HG03575 (cell line): ENCODE data around the gene ABCC6.
"Not testable (repeated sequence)": the region's sequence is repeated elsewhere in the genome, so short reads cannot be mapped to it uniquely, and the experiment has no call there.

Experiments used
- ATAC-seq: cut with Tn5 transposase; IDR thresholded peaks from one replicate; pipeline ENCODE4 v1.9.1; 2021; ENCODE audit not compliant: unreplicated experiment, insufficient number of reproducible peaks, low FRiP score; ENCODE audit errors: extremely low read depth

Gene ABCC6

GRCh38 chr16:16148755-16149154 lies 74.5 kb downstream of the ABCC6 start:
- no peak for ATAC-seq

GRCh38 chr16:16148000-16148599 lies 75.2 kb downstream of the ABCC6 start:
- not testable (repeated sequence) for ATAC-seq

GRCh38 chr16:16147316-16147999 lies 75.8 kb downstream of the ABCC6 start:
- ATAC-seq: no peak

- no peak for ATAC-seq
Measured at GRCh38 chr16:16146380-16147315, 76.6 kb downstream of the ABCC6 start.

GRCh38 chr16:16145286-16145685 lies 78.0 kb downstream of the ABCC6 start:
- ATAC-seq: no peak

- no peak for ATAC-seq
Measured at GRCh38 chr16:16144416-16144815, 78.9 kb downstream of the ABCC6 start.

GRCh38 chr16:16143931-16144330 lies 79.4 kb downstream of the ABCC6 start:
- no peak for ATAC-seq

GRCh38 chr16:16143038-16143763 lies 80.1 kb downstream of the ABCC6 start:
- no peak for ATAC-seq

- no peak for ATAC-seq
Measured at GRCh38 chr16:16141784-16142396, 81.4 kb downstream of the ABCC6 start.

GRCh38 chr16:16141141-16141540 lies 82.2 kb downstream of the ABCC6 start:
- no peak for ATAC-seq

GRCh38 chr16:16140537-16140936 lies 82.8 kb downstream of the ABCC6 start:
- no peak for ATAC-seq

- no peak for ATAC-seq
Measured at GRCh38 chr16:16139806-16140205, 83.5 kb downstream of the ABCC6 start.

GRCh38 chr16:16139061-16139460 lies 84.2 kb downstream of the ABCC6 start:
- ATAC-seq: no peak

GRCh38 chr16:16138034-16138635 lies 85.2 kb downstream of the ABCC6 start:
- ATAC-seq: no peak

GRCh38 chr16:16137110-16137509 lies 86.2 kb downstream of the ABCC6 start:
- ATAC-seq: no peak

GRCh38 chr16:16136588-16136987 lies 86.7 kb downstream of the ABCC6 start:
- no peak for ATAC-seq

- no peak for ATAC-seq
Measured at GRCh38 chr16:16133943-16134604, 89.2 kb downstream of the ABCC6 start.

- no peak for ATAC-seq
Measured at GRCh38 chr16:16131659-16132058, 91.6 kb downstream of the ABCC6 start.
